ENCODE measurements around the gene RELB.

DNA sequence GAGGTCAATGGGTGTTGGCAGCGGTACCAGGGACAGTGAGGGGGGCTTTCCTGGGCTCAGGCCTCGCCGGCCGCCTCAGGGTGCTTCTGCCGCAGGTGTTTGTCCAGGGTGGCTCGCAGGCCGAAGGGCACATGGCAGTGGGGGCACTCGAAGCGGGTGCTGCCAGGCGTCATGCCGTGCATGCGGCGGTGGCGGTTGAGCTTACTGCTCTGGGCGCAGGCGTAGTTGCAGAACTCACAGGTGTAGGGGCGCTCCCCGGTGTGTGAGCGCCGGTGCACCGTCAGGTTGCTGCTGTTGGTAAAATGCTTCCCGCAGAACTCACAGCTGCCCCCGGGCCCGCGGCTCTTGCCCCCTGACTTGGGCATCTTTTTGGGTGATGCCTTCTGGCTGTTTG, 70.3 kb downstream of the RELB start:
- no peak for TF ChIP-seq CTCF (IDR thresholded peaks at IDR 0.05; ENCODE audit: insufficient read depth, low read length, poor library complexity, severe bottlenecking)
- TF ChIP-seq EZH2phosphoT487 (conservative IDR thresholded peaks at IDR 0.05; ENCODE audit: low read length) = no peak
